K562 (cell line): Measurements from ENCODE around the gene TAL1. TPM values are rescaled to one million over a fixed set of nuclear protein-coding genes. Genes with fewer than 3 reads are reported as not detected.
A peak's percentile ranks its signal among the peaks of the same experiment; 100 is the strongest.

Source experiments
- ATF2 ChIP-seq: sonication (generic); formaldehyde crosslinking; IDR thresholded peaks from 2 replicates; pipeline ENCODE4 v1.8.1; 2022; ENCODE audit warnings: missing genetic modification reagents
- ETV1 ChIP-seq: fragments of 450-650 bp; conservative IDR thresholded peaks from 2 replicates; pipeline ENCODE4 v1.6.1; 2016; ENCODE audit warnings: missing genetic modification characterization, control low read depth, low read depth, missing compliant biosample characterization
- FOXK2 ChIP-seq, 2 experiments: fragments of 450-650 bp; IDR thresholded peaks in 1 of 2; conservative IDR thresholded peaks in 1 of 2; 2 replicates each; pipeline ENCODE4 v1.6.1; 2016; ENCODE audit warnings: low read depth in 2 of 2, mild to moderate bottlenecking in 1 of 2
- HDAC6 ChIP-seq: IDR thresholded peaks from 2 replicates; pipeline ENCODE4 v1.6.1; 2012; ENCODE audit warnings: low read depth, mild to moderate bottlenecking, control low read depth, inconsistent platforms, low read length, moderate library complexity
- HDAC8 ChIP-seq: fragments of 450-650 bp; IDR thresholded peaks from 2 replicates; pipeline ENCODE4 v1.6.1; 2016; ENCODE audit warnings: mild to moderate bottlenecking, missing genetic modification characterization, moderate library complexity, missing compliant biosample characterization
- MAFK ChIP-seq: IDR thresholded peaks from 2 replicates; pipeline ENCODE4 v1.6.1; 2011; ENCODE audit warnings: low read length, improper control_type of control experiment
- NCOA1 ChIP-seq: fragments of 450-650 bp; IDR thresholded peaks from 2 replicates; pipeline ENCODE4 v1.6.1; 2016; ENCODE audit warnings: low read depth
- NFXL1 ChIP-seq: fragments of 450-650 bp; formaldehyde crosslinking; IDR thresholded peaks from 2 replicates; pipeline ENCODE4 v1.4.0; 2021; ENCODE audit warnings: mild to moderate bottlenecking
- PATZ1 ChIP-seq: fragments of 250-450 bp; sonication (Bioruptor Pico); IDR thresholded peaks from 2 replicates; pipeline ENCODE4 v1.5.0; 2020; ENCODE audit warnings: mild to moderate bottlenecking, borderline replicate concordance
- POLR2A ChIP-seq: fragments of 450-650 bp; conservative IDR thresholded peaks from 2 replicates; pipeline ENCODE4 v1.6.1; 2016
- PTRF ChIP-seq: fragments of 450-650 bp; IDR thresholded peaks from 2 replicates; pipeline ENCODE4 v1.6.1; 2016; ENCODE audit warnings: mild to moderate bottlenecking, missing genetic modification characterization, missing compliant biosample characterization
- PURB ChIP-seq: sonication (generic); formaldehyde crosslinking; IDR thresholded peaks from 2 replicates; pipeline ENCODE4 v1.9.0; 2021; ENCODE audit warnings: low read depth, mild to moderate bottlenecking, missing genetic modification reagents
- RBM17 ChIP-seq: fragments of 200-400 bp; formaldehyde crosslinking; IDR thresholded peaks from 2 replicates; pipeline ENCODE4 v1.6.1; 2017; ENCODE audit warnings: low read depth, mild to moderate bottlenecking, low read length, borderline replicate concordance
- SAFB ChIP-seq: fragments of 200-400 bp; formaldehyde crosslinking; IDR thresholded peaks from 2 replicates; pipeline ENCODE4 v1.6.1; 2017; ENCODE audit warnings: low read depth, low read length, borderline replicate concordance
- SETDB1 ChIP-seq: IDR thresholded peaks from one replicate; pipeline ENCODE4 v1.6.1; 2012; ENCODE audit warnings: low read length, control low read depth, inconsistent platforms
- SLC30A9 ChIP-seq: fragments of 250-450 bp; sonication (Bioruptor Pico); IDR thresholded peaks from 2 replicates; pipeline ENCODE4 v1.8.0; 2022; ENCODE audit warnings: mild to moderate bottlenecking, moderate library complexity
- SP1 ChIP-seq: sonication (generic); formaldehyde crosslinking; IDR thresholded peaks from 2 replicates; pipeline ENCODE4 v1.8.1; 2022; ENCODE audit warnings: mild to moderate bottlenecking, missing genetic modification reagents
- ZBTB43 ChIP-seq: sonication (generic); formaldehyde crosslinking; IDR thresholded peaks from 2 replicates; pipeline ENCODE4 v1.8.0; 2023; ENCODE audit warnings: mild to moderate bottlenecking, missing genetic modification reagents
- ZC3H11A ChIP-seq: IDR thresholded peaks from 2 replicates; pipeline ENCODE4 v1.6.1; 2012; ENCODE audit warnings: low read depth, low read length, improper control_type of control experiment
- ZNF518B ChIP-seq: fragments of 250-450 bp; sonication (Bioruptor Pico); IDR thresholded peaks from 2 replicates; pipeline ENCODE4 v1.5.0; 2021; ENCODE audit warnings: mild to moderate bottlenecking, moderate library complexity
- ZNF561 ChIP-seq: fragments of 450-650 bp; formaldehyde crosslinking; conservative IDR thresholded peaks from 2 replicates; pipeline ENCODE4 v1.4.0; 2020; ENCODE audit warnings: mild to moderate bottlenecking, moderate library complexity
- polyA plus RNA-seq, 8 experiments: library from polyadenylated mRNA; depleted of rRNA in 4 of 8; stranded (reverse) in 5 of 8; unstranded in 3 of 8; fragments of >200 nt; fragmentation: Nextera tagmentation in 2 of 8; fragmentation: Illumina TruSeq in 1 of 8; extraction: Ambion mirVana in 2 of 8; extraction: Trizol in 1 of 8; gene quantifications; 2 replicates each; pipeline versions ENCODE4 v1.2.1 to v1.2.3, GENCODE V29; 2011 to 2014; ENCODE audit warnings: inconsistent platforms in 1 of 8, missing spikeins in 1 of 8
- total RNA-seq, 7 experiments: library from RNA; depleted of rRNA in 6 of 7; stranded (reverse); fragments of >200 nt in 6 of 7; fragmentation: Illumina TruSeq in 2 of 7; extraction: Trizol in 2 of 7; gene quantifications; 2 replicates each; pipeline versions ENCODE4 v1.2.1 to v1.2.3, GENCODE V29; 2011 to 2021; ENCODE audit warnings: low replicate concordance in 1 of 7

The TAL1 gene
- total and polyA plus RNA-seq, 9 of the 15 experiments (the other 6 are each of a cell fraction or from before 2014, with no cell fraction given): 18.5 to 106 (median 59.7) TPM

GRCh38 chr1:47232187-47232874, at the start of gene TAL1 (continued):
- TF ChIP-seq SP1 (CRISPR knock-in tag): peak; percentile 32; the same call in 1 of the 2 replicates
- TF ChIP-seq SAFB: no peak
- no peak for TF ChIP-seq ATF2 (CRISPR knock-in tag)
- TF ChIP-seq HDAC6: no peak
- no peak for TF ChIP-seq ZNF518B (CRISPR knock-in tag)
- TF ChIP-seq ZBTB43: 0 out of 2 replicates have a peak, but pooled peaks have one; percentile 51
- peak; percentile 82; the same call in 1 of the 2 replicates for TF ChIP-seq NCOA1
- no peak for TF ChIP-seq POLR2A
- TF ChIP-seq RBM17: no peak
- no peak for TF ChIP-seq NFXL1
- TF ChIP-seq PURB (CRISPR knock-in tag): no peak
- no peak for TF ChIP-seq HDAC8
- TF ChIP-seq ZNF561 (CRISPR knock-in tag): no peak
- TF ChIP-seq SETDB1: peak; percentile 56
- peak; percentile 73; the same call in 1 of the 2 replicates for TF ChIP-seq ZC3H11A
- no peak; the same call in 1 of the 2 replicates for TF ChIP-seq ETV1 (tag)
- TF ChIP-seq FOXK2 (conservative IDR thresholded peaks at IDR 0.05 in 1 of 2, IDR thresholded peaks at IDR 0.05 in 1 of 2; ENCODE audit: low read depth in 2 of 2): peak in 1 of 2 experiments; percentile 15; a peak in 1 of 4 replicates
- TF ChIP-seq PATZ1 (CRISPR knock-in tag): no peak
- no peak for TF ChIP-seq SLC30A9 (CRISPR knock-in tag)
- TF ChIP-seq PTRF (tag): no peak
- TF ChIP-seq MAFK: peak; percentile 29; the same call in 1 of the 2 replicates
